GM21390 (cell line): ENCODE results near the gene MAP1LC3B2.

Source experiments
- ATAC-seq: cut with Tn5 transposase; IDR thresholded peaks from one replicate; pipeline ENCODE4 v1.9.1; 2021; ENCODE audit not compliant: unreplicated experiment

Gene MAP1LC3B2

GRCh38 chr12:116610971-116611541 is 51.9 kb downstream of the MAP1LC3B2 start:
- ATAC-seq: no peak

- ATAC-seq: no peak
These were observed 53.3 kb downstream of the MAP1LC3B2 start for GRCh38 chr12:116612436-116612835.

GRCh38 chr12:116613256-116613655 is 54.1 kb downstream of the MAP1LC3B2 start:
- no peak for ATAC-seq

- ATAC-seq: no peak
These were observed 55.2 kb downstream of the MAP1LC3B2 start for GRCh38 chr12:116614194-116614915.

GRCh38 chr12:116615141-116615861 is 56.1 kb downstream of the MAP1LC3B2 start:
- ATAC-seq: no peak

GRCh38 chr12:116616536-116617248 is 57.5 kb downstream of the MAP1LC3B2 start:
- no peak for ATAC-seq

GRCh38 chr12:116619246-116619645 is 60.1 kb downstream of the MAP1LC3B2 start:
- ATAC-seq: no peak

- no peak for ATAC-seq
These were observed 60.9 kb downstream of the MAP1LC3B2 start for GRCh38 chr12:116620124-116620491.

- ATAC-seq: no peak
These were observed 61.5 kb downstream of the MAP1LC3B2 start for GRCh38 chr12:116620492-116621191.

- ATAC-seq: no peak
These were observed 62.0 kb downstream of the MAP1LC3B2 start for GRCh38 chr12:116621194-116621593.

- ATAC-seq: no peak
These were observed 65.3 kb downstream of the MAP1LC3B2 start for GRCh38 chr12:116624516-116624915.

GRCh38 chr12:116626153-116626552 is 67.0 kb downstream of the MAP1LC3B2 start:
- ATAC-seq: no peak
